GM23248 (cell line): Measurements from ENCODE around the gene NHLRC4. TPM values are rescaled to one million over a fixed set of nuclear protein-coding genes. Genes with fewer than 3 reads are reported as not detected.

Source experiments
- DNase-seq: peaks from one replicate; pipeline ENCODE4 v3.0.0-alpha.2; 2015
- H2AFZ ChIP-seq: fragments of 200-600 bp; sonication (generic); 2 replicates; pipeline ENCODE4 v1.6.1; 2016; ENCODE audit warnings: antibody characterized with exemption
- H3F3A ChIP-seq: fragments of 200-600 bp; sonication (generic); 2 replicates; pipeline ENCODE4 v1.6.1; 2016; ENCODE audit warnings: mild to moderate bottlenecking, antibody characterized with exemption, mixed run types; ENCODE audit not compliant: insufficient read depth
- H3K27ac ChIP-seq: fragments of 200-600 bp; sonication (generic); 2 replicates; pipeline ENCODE4 v1.5.1; 2016; ENCODE audit warnings: mild to moderate bottlenecking
- H3K27me3 ChIP-seq: fragments of 200-600 bp; sonication (generic); replicated peaks from 2 replicates; pipeline ENCODE4 v1.6.1; 2016; ENCODE audit warnings: mild to moderate bottlenecking; ENCODE audit not compliant: insufficient read depth
- H3K36me3 ChIP-seq: fragments of 200-600 bp; sonication (generic); 2 replicates; pipeline ENCODE4 v1.6.1; 2016; ENCODE audit warnings: low read depth, mild to moderate bottlenecking
- H3K4me1 ChIP-seq: fragments of 200-600 bp; sonication (generic); 2 replicates; pipeline ENCODE4 v1.6.1; 2016; ENCODE audit warnings: mild to moderate bottlenecking; ENCODE audit not compliant: insufficient read depth
- H3K4me2 ChIP-seq: fragments of 200-600 bp; sonication (generic); one replicate; pipeline ENCODE4 v1.6.1; 2016; ENCODE audit warnings: mild to moderate bottlenecking; ENCODE audit not compliant: unreplicated experiment
- H3K4me3 ChIP-seq: fragments of 200-600 bp; sonication (generic); 2 replicates; pipeline ENCODE4 v1.5.1; 2016; ENCODE audit warnings: mild to moderate bottlenecking
- H3K79me2 ChIP-seq: fragments of 200-600 bp; sonication (generic); 2 replicates; pipeline ENCODE4 v1.6.1; 2016; ENCODE audit warnings: mild to moderate bottlenecking; ENCODE audit not compliant: insufficient read depth
- H3K9ac ChIP-seq: fragments of 200-600 bp; sonication (generic); 2 replicates; pipeline ENCODE4 v1.6.1; 2016; ENCODE audit warnings: mild to moderate bottlenecking
- H3K9me2 ChIP-seq: fragments of 200-600 bp; sonication (generic); 2 replicates; pipeline ENCODE4 v1.6.1; 2016; ENCODE audit warnings: mixed run types, mild to moderate bottlenecking, moderate library complexity; ENCODE audit not compliant: insufficient read depth
- H3K9me3 ChIP-seq: fragments of 200-600 bp; sonication (generic); one replicate; pipeline ENCODE4 v1.6.1; 2017; ENCODE audit warnings: low read depth
- H4K20me1 ChIP-seq: fragments of 200-600 bp; sonication (generic); 2 replicates; pipeline ENCODE4 v1.6.0; 2016; ENCODE audit not compliant: insufficient read depth
- EZH2 ChIP-seq: fragments of 200-600 bp; sonication (generic); IDR thresholded peaks from 2 replicates; pipeline ENCODE4 v1.6.1; 2018; ENCODE audit warnings: antibody characterized with exemption, mild to moderate bottlenecking; ENCODE audit not compliant: insufficient read depth, poor library complexity, severe bottlenecking
- EZH2phosphoT487 ChIP-seq: fragments of 200-600 bp; sonication (generic); IDR thresholded peaks from 2 replicates; pipeline ENCODE4 v1.6.1; 2018; ENCODE audit warnings: antibody characterized with exemption, moderate library complexity, mild to moderate bottlenecking, low read depth; ENCODE audit not compliant: insufficient read depth
- WGBS, 2 experiments: methylation state at CpG; one replicate each; pipeline ENCODE4 v1.1.6; 2015 to 2017; ENCODE audit warnings: low lambda C conversion rate in 2 of 2, low coverage in 1 of 2; ENCODE audit errors: missing lambda C conversion rate in 2 of 2; 5-methylcytosine and 5-hydroxymethylcytosine counted together
- in situ Hi-C: fragments of 300-500 bp; cut with MboI; formaldehyde crosslinking; loops from 2 replicates; pipeline ENCODE4 v1.15.0; 2020
- polyA plus RNA-seq: library from polyadenylated mRNA; unstranded; fragments of >200 nt; fragmentation: Nextera tagmentation; extraction: Ambion mirVana; gene quantifications from 2 replicates; pipeline ENCODE4 v1.2.1, GENCODE V29; 2016
- total RNA-seq: library from RNA; depleted of rRNA; stranded (reverse); fragments of >200 nt; shearing (Covaris generic); gene quantifications from 2 replicates; pipeline ENCODE4 v1.2.3, GENCODE V29; 2014

Gene NHLRC4
- total and polyA plus RNA-seq, 2 experiments from 2014 or later, result 0.11 to 0.20 TPM

DNA sequence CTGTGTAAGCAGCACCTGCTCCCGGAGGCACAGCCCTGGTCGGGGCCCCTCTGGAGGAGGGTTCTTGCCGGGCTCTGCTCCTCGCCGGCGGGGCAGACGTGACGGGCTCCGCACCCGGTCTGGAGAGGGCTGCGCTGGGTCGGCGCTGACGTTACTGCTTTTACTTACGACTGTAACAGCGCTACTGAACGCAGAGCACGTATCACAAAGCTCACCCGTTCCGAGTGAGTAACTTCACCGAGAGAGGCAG lies 21.8 kb downstream of the NHLRC4 start:
- Histone ChIP-seq H3K27me3 (no peaks in the 10 kb centered on the region), H3K9me3 (no peaks in the 10 kb centered on the region), H3F3A (no peaks in the 10 kb centered on the region; the same call in 1 of the 2 replicates), H3K4me2 (peak overlapping the region; percentile 72), H3K9ac (peak overlapping the region; percentile 84), H3K27ac (peak overlapping the region; percentile 90), H3K36me3 (no peaks in the 10 kb centered on the region), H3K9me2 (no peaks in the 10 kb centered on the region), H3K4me1 (0 out of 2 replicates have a peak, but pooled peaks cover 5% of the 10 kb centered on the region), H3K4me3 (peak overlapping the region; percentile 78), H2AFZ (peak overlapping the region; percentile 31), H4K20me1 (no peaks in the 10 kb centered on the region), H3K79me2 (peaks cover 47% of the 10 kb centered on the region)
- TF ChIP-seq EZH2, result no peak
- TF ChIP-seq EZH2phosphoT487, result no peak
- DNase-seq, result peak; percentile 92
- 0 to 2% methylated on average over 18 to 21 of the region's 21 CpGs for WGBS, 2 experiments
- in situ Hi-C loops, result no loop called here

DNA sequence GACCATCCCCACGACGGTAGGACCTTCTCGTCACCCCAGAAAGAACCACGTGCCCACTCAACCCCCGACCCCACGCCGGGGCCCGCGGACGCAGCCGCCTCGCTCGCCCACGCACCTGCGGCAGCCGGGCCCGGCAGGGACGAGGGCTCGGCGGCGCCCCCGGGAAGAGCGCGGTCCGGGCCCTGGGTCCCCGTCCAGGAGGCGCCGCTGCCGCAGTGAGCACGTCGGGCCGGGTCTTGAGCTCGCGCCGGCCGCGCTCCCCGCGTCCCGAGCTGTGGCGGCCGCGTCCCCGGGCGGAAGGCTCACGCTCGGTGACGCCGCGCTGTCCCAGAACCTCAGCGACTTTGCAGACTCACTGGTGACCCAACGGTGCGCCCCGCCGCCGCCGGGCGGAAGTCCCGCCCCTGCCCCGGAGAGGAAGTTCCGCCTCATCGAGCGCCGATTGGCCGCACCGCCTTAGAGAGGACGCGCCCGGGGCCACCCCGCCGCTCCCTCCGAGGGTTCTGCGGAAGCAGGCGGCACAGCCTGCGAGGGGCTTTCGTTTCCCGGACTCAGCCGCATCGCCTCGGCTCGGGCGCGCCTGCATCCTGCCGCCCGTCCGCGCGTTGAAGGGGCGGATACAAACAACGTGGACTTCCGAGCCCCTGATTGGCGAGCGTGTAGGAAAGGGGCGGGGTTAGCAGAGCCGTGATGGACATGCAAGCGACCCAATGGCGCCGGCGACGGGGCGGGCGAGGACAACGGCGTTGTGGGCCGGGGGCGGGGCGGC lies 22.3 kb downstream of the NHLRC4 start:
- Histone ChIP-seq H3K9me2 (no peaks in the 10 kb centered on the region), H4K20me1 (no peaks in the 10 kb centered on the region)
- in situ Hi-C loops, result no loop called here

DNA sequence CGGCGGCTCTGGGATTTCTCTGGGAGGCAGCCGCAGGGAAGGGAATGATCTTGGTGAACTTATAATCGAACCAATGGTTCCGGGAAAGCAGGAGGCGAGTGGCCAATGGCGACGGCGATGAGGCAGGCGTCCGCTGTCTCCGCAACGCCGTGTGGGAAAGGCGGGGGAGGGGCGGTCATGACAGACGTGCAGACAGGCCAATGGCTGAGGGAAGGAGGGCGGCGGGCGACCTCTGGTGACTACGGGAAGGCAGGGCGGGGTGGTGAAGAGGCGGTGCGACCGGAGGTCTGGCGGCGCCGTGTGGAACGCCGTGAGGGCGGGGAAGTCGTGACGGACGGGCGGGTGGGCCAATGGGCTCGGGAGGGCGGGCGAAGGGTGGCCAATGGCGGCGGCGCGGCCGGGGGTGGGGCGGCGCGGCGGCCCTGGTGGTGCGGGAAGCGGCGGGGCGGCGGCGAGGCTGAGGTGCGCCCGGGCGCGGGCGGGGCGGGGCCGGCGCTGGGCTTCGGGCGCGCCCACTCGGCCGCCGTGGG lies 22.9 kb downstream of the NHLRC4 start, which contains the start of gene RAB40C:
Gene RAB40C, plus strand, starts transcription at position 409 of the 530 bp plus-strand sequence. CDS start 226 bp downstream, outside the sequence.
- Histone ChIP-seq H3K9me3 (no peaks in the 10 kb centered on the region), H3K27me3 (no peaks in the 10 kb centered on the region), H3K27ac (peak within 1 kb of the TSS; percentile 90), H3K4me1 (0 out of 2 replicates have a peak, but pooled peaks cover 5% of the 10 kb centered on the region), H2AFZ (peak within 1 kb of the TSS; percentile 71), H3K9me2 (no peaks in the 10 kb centered on the region), H3K36me3 (no peaks in the 10 kb centered on the region), H4K20me1 (no peaks in the 10 kb centered on the region), H3F3A (no peaks in the 10 kb centered on the region; the same call in 1 of the 2 replicates), H3K9ac (peak within 1 kb of the TSS; percentile 92), H3K79me2 (peaks cover 59% of the 10 kb centered on the region), H3K4me2 (peak within 1 kb of the TSS; percentile 91), H3K4me3 (peak within 1 kb of the TSS; percentile 100)
- in situ Hi-C loops, result no loop called here
- DNase-seq, result peak; percentile 99
- WGBS, 2 experiments, result 1 to 2% methylated on average over 24 to 48 of the region's 67 CpGs
- TF ChIP-seq EZH2 (no peak), EZH2phosphoT487 (no peak)

More for the DNA sequence above, 22.3 kb downstream of the NHLRC4 start:
- Histone ChIP-seq H3K4me1 (0 out of 2 replicates have a peak, but pooled peaks cover 5% of the 10 kb centered on the region), H3K9ac (peak overlapping the region; percentile 84), H3K4me3 (peak overlapping the region; percentile 78), H3K36me3 (no peaks in the 10 kb centered on the region), H3K79me2 (peaks cover 52% of the 10 kb centered on the region), H3K4me2 (peak overlapping the region; percentile 72), H3K27ac (peak overlapping the region; percentile 90), H2AFZ (peak overlapping the region; percentile 71), H3K9me3 (no peaks in the 10 kb centered on the region), H3F3A (no peaks in the 10 kb centered on the region; the same call in 1 of the 2 replicates), H3K27me3 (no peaks in the 10 kb centered on the region)
- 1% methylated on average over 70 to 78 of the region's 107 CpGs for WGBS, 2 experiments
- peak; percentile 96 for DNase-seq
- TF ChIP-seq EZH2phosphoT487, result no peak
- TF ChIP-seq EZH2, result no peak

DNA sequence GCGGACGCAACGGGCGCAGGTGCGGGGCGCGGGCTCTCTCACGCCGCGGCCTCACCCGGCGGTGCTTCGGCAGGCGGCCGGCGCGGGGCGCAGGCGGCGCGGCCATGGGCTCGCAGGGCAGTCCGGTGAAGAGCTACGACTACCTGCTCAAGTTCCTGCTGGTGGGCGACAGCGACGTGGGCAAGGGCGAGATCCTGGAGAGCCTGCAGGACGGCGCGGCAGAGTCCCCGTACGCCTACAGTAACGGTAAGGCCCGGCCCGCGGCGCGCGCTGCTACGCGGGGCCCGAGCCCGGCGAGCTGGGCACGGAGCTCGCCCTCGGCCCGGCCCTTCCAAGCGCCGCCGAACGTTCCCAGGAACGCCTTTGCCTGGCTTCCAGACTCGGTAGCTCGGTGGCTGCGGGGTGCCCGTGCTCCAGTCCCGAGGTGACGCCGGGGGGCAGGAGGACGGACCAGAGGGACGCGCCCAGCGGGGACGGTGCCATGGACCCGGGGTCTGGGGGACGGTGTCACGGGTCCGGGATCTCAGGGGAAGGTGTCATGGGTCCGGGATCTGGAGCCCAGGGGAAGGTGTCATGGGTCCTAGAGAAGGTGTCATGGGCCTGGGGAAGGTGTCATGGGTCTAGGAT lies 23.5 kb downstream of the NHLRC4 start:
- Histone ChIP-seq H4K20me1 (no peaks in the 10 kb centered on the region), H3K79me2 (peaks cover 65% of the 10 kb centered on the region)

More for the DNA sequence above, 23.5 kb downstream of the NHLRC4 start:
- 1 to 3% methylated on average over 40 to 60 of the region's 71 CpGs for WGBS, 2 experiments
- Histone ChIP-seq H2AFZ (peak overlapping the region; percentile 65; the same call in 1 of the 2 replicates), H3K36me3 (no peaks in the 10 kb centered on the region), H3K9ac (peak overlapping the region; percentile 92), H3K9me3 (no peaks in the 10 kb centered on the region), H3K4me2 (peak overlapping the region; percentile 91), H3K4me1 (0 out of 2 replicates have a peak, but pooled peaks cover 5% of the 10 kb centered on the region), H3K4me3 (peak overlapping the region; percentile 100), H3K27ac (peak overlapping the region; percentile 68), H3K9me2 (no peaks in the 10 kb centered on the region), H3F3A (no peaks in the 10 kb centered on the region; the same call in 1 of the 2 replicates), H3K27me3 (no peaks in the 10 kb centered on the region)
- in situ Hi-C loops, result no loop called here
- TF ChIP-seq EZH2, result no peak
- no peak for TF ChIP-seq EZH2phosphoT487
- DNase-seq, result peak; percentile 88
